ENCODE results near the gene B2M. TPM values are rescaled to one million over a fixed set of nuclear protein-coding genes. Genes with fewer than 3 reads are reported as not detected.
A peak's percentile ranks its signal among the peaks of the same experiment; 100 is the strongest.

B2M gene
- total and polyA plus RNA-seq, 2 of the 13 experiments (the other 11 are each of a cell fraction or from before 2014, with no cell fraction given): 784 to 857 TPM

- peak; percentile 53 for TF ChIP-seq CREM (IDR thresholded peaks at IDR 0.05)
- no peak for TF ChIP-seq CREM (CRISPR knock-in tag; IDR thresholded peaks at IDR 0.05)
- peak; percentile 97 for TF ChIP-seq ZHX1 (CRISPR knock-in tag; IDR thresholded peaks at IDR 0.05; ENCODE audit: low read depth)
- TF ChIP-seq JUND (CRISPR knock-in tag; IDR thresholded peaks at IDR 0.05): 0 out of 2 replicates have a peak, but pooled peaks have one; percentile 34
- peak; percentile 92 for TF ChIP-seq PHF20 (CRISPR knock-in tag; IDR thresholded peaks at IDR 0.05)
- no peak for TF ChIP-seq CBX2 (IDR thresholded peaks at IDR 0.05; ENCODE audit: low read depth, low read length)
- peak; percentile 44; the same call in 1 of the 2 replicates for TF ChIP-seq CBX2 (CRISPR knock-in tag; IDR thresholded peaks at IDR 0.05; ENCODE audit: low read depth)
- TF ChIP-seq NKX3-1 (CRISPR knock-in tag; IDR thresholded peaks at IDR 0.05): peak; percentile 94
- peak; percentile 62; the same call in 1 of the 2 replicates for TF ChIP-seq CREB1 (IDR thresholded peaks at IDR 0.05)
- TF ChIP-seq CREB1 (CRISPR knock-in tag; IDR thresholded peaks at IDR 0.05): no peak
- TF ChIP-seq CENPBD1 (CRISPR knock-in tag; IDR thresholded peaks at IDR 0.05; ENCODE audit: borderline replicate concordance, low read depth): peak; percentile 63; the same call in 1 of the 2 replicates
- TF ChIP-seq BORCS8-MEF2B (CRISPR knock-in tag; IDR thresholded peaks at IDR 0.05): peak; percentile 91
- no peak for TF ChIP-seq RBM22 (optimal IDR thresholded peaks at IDR 0.05; ENCODE audit: low read length)
- no peak; the same call in 1 of the 2 replicates for TF ChIP-seq SMYD3 (CRISPR knock-in tag; IDR thresholded peaks at IDR 0.05)
- peak; percentile 54; the same call in 1 of the 2 replicates for TF ChIP-seq RXRB (CRISPR knock-in tag; IDR thresholded peaks at IDR 0.05; ENCODE audit: borderline replicate concordance)
- TF ChIP-seq TAF1 (CRISPR knock-in tag; IDR thresholded peaks at IDR 0.05): peak; percentile 97
- no peak; the same call in 1 of the 2 replicates for TF ChIP-seq CEBPG (CRISPR knock-in tag; IDR thresholded peaks at IDR 0.05)
- no peak; the same call in 1 of the 2 replicates for TF ChIP-seq SIX4 (CRISPR knock-in tag; IDR thresholded peaks at IDR 0.05)
- TF ChIP-seq EP300 (IDR thresholded peaks at IDR 0.05; ENCODE audit: low read depth in 2 of 2, low read length in 2 of 2): no peak
- TF ChIP-seq EP300 (CRISPR knock-in tag; IDR thresholded peaks at IDR 0.05; ENCODE audit: borderline replicate concordance): no peak
- no peak for TF ChIP-seq SMARCE1 (IDR thresholded peaks at IDR 0.05; ENCODE audit: borderline replicate concordance)
- TF ChIP-seq MEIS2 (CRISPR knock-in tag; IDR thresholded peaks at IDR 0.05): no peak; the same call in none of the 2 replicates
- TF ChIP-seq ZNF335 (CRISPR knock-in tag; IDR thresholded peaks at IDR 0.05): peak; percentile 45; the same call in 1 of the 2 replicates
- peak; percentile 84 for TF ChIP-seq PHF5A (CRISPR knock-in tag; IDR thresholded peaks at IDR 0.05; ENCODE audit: low read depth, unreplicated experiment)
- peak; percentile 77 for TF ChIP-seq ZNF317 (CRISPR knock-in tag; IDR thresholded peaks at IDR 0.05)
- TF ChIP-seq SAP130 (CRISPR knock-in tag; IDR thresholded peaks at IDR 0.05; ENCODE audit: low read depth): peak; percentile 85
- TF ChIP-seq ZNF180 (CRISPR knock-in tag; IDR thresholded peaks at IDR 0.05; ENCODE audit: borderline replicate concordance, low read depth): no peak
- no peak for TF ChIP-seq NCOR1 (IDR thresholded peaks at IDR 0.05; ENCODE audit: borderline replicate concordance, low read length)
Measured at GRCh38 chr15:44663410-44664308, 47.7 kb upstream of the B2M start, which contains the start of gene SPG11 (continued).
